SK-N-SH treated with all-trans-retinoic acid at 6 μM for 48 hours (cell line): ENCODE results near the gene DENND1A.

Source experiments
- ATAC-seq: fragments of 200-7000 bp; cut with Tn5 transposase; 3 replicates; pipeline ENCODE4 v1.9.1; 2020; ENCODE audit warnings: mild to moderate bottlenecking, moderate library complexity
- ARNTL ChIP-seq: fragments of 450-650 bp; formaldehyde crosslinking; IDR thresholded peaks from 2 replicates; pipeline ENCODE4 v1.5.0; 2020; ENCODE audit warnings: low read depth, mild to moderate bottlenecking, moderate library complexity, borderline replicate concordance
- BACH2 ChIP-seq: fragments of 250-450 bp; sonication (Bioruptor Pico); IDR thresholded peaks from 2 replicates; pipeline ENCODE4 v1.9.0; 2021; ENCODE audit warnings: mild to moderate bottlenecking, borderline replicate concordance
- CSDC2 ChIP-seq: fragments of 250-450 bp; sonication (Bioruptor Pico); IDR thresholded peaks from 2 replicates; pipeline ENCODE4 v1.5.0; 2020; ENCODE audit warnings: mild to moderate bottlenecking, moderate library complexity
- ESRRG ChIP-seq: fragments of 250-450 bp; sonication (Bioruptor Pico); IDR thresholded peaks from 2 replicates; pipeline ENCODE4 v1.6.1; 2021; ENCODE audit warnings: mild to moderate bottlenecking
- GLIS3 ChIP-seq: fragments of 250-450 bp; sonication (Bioruptor Pico); IDR thresholded peaks from 2 replicates; pipeline ENCODE4 v1.5.0; 2020; ENCODE audit warnings: mild to moderate bottlenecking, moderate library complexity
- ISL1 ChIP-seq: fragments of 250-450 bp; sonication (Bioruptor Pico); IDR thresholded peaks from 2 replicates; pipeline ENCODE4 v2.1.2; 2022; ENCODE audit warnings: mild to moderate bottlenecking, moderate library complexity
- OSR1 ChIP-seq: fragments of 250-450 bp; sonication (Bioruptor Pico); IDR thresholded peaks from 2 replicates; pipeline ENCODE4 v1.8.0; 2022; ENCODE audit warnings: moderate library complexity, mild to moderate bottlenecking, inconsistent platforms
- RARB ChIP-seq: fragments of 250-450 bp; sonication (Bioruptor Pico); IDR thresholded peaks from 2 replicates; pipeline ENCODE4 v1.8.0; 2021; ENCODE audit warnings: mild to moderate bottlenecking, moderate library complexity
- TCF4 ChIP-seq: fragments of 250-450 bp; sonication (Bioruptor Pico); IDR thresholded peaks from 2 replicates; pipeline ENCODE4 v1.8.0; 2021; ENCODE audit warnings: mild to moderate bottlenecking, moderate library complexity, borderline replicate concordance
- TOX ChIP-seq: fragments of 250-450 bp; sonication (Bioruptor Pico); IDR thresholded peaks from 2 replicates; pipeline ENCODE4 v1.8.0; 2021; ENCODE audit warnings: mild to moderate bottlenecking, moderate library complexity, borderline replicate concordance
- ZFP3 ChIP-seq: fragments of 250-450 bp; sonication (Bioruptor Pico); IDR thresholded peaks from 2 replicates; pipeline ENCODE4 v1.5.0; 2020; ENCODE audit warnings: mild to moderate bottlenecking, moderate library complexity
- ZFP30 ChIP-seq: fragments of 450-650 bp; formaldehyde crosslinking; IDR thresholded peaks from 2 replicates; pipeline ENCODE4 v1.5.0; 2022; ENCODE audit warnings: mild to moderate bottlenecking, moderate library complexity
- ZNF565 ChIP-seq: fragments of 450-650 bp; formaldehyde crosslinking; conservative IDR thresholded peaks from 2 replicates; pipeline ENCODE4 v1.5.0; 2020; ENCODE audit warnings: low read depth, mild to moderate bottlenecking, moderate library complexity
- ZNF70 ChIP-seq: fragments of 450-650 bp; formaldehyde crosslinking; IDR thresholded peaks from 2 replicates; pipeline ENCODE4 v1.5.0; 2020; ENCODE audit warnings: mild to moderate bottlenecking, moderate library complexity
- ZNF8 ChIP-seq: fragments of 450-650 bp; formaldehyde crosslinking; IDR thresholded peaks from 2 replicates; pipeline ENCODE4 v1.5.0; 2020; ENCODE audit warnings: mild to moderate bottlenecking, moderate library complexity
- TF ChIP-seq, protein P1 (sequence below): fragments of 250-450 bp; sonication (Bioruptor Pico); IDR thresholded peaks from 2 replicates; pipeline ENCODE4 v1.5.1; 2021; ENCODE audit warnings: mild to moderate bottlenecking, moderate library complexity
- TF ChIP-seq, protein P2 (sequence below): fragments of 250-450 bp; sonication (Bioruptor Pico); IDR thresholded peaks from 2 replicates; pipeline ENCODE4 v1.8.0; 2020; ENCODE audit warnings: mild to moderate bottlenecking, moderate library complexity, borderline replicate concordance
- TF ChIP-seq, protein P3 (sequence below): fragments of 250-450 bp; sonication (Bioruptor Pico); IDR thresholded peaks from 2 replicates; pipeline ENCODE4 v1.8.0; 2021; ENCODE audit warnings: low read depth, mild to moderate bottlenecking, moderate library complexity, borderline replicate concordance
- TF ChIP-seq, protein P4 (sequence below): fragments of 250-450 bp; sonication (Bioruptor Pico); IDR thresholded peaks from 2 replicates; pipeline ENCODE4 v1.5.0; 2020; ENCODE audit warnings: mild to moderate bottlenecking, moderate library complexity

The DENND1A gene

DNA sequence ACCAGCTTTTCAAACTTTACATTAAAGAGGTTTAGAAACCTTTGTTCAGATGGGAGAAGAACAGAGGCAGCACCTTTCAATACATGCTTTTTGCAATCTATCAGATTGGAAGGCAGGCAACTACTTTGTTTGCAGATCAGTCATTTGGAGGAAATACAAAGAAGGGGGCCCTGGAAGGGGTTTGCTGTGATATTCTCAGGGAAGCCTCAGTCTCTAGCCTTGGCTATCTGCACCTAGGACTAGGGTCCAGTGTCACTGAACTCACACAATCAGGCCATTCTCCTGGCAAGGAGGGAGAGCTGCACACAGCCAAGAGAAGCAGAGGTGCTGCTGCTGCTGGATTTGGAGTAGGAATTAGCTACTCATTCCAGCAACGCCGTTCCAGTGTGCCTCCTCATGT lies 494.5 kb downstream of the DENND1A start:
- no peak for ATAC-seq
- TF ChIP-seq, protein P1, sequence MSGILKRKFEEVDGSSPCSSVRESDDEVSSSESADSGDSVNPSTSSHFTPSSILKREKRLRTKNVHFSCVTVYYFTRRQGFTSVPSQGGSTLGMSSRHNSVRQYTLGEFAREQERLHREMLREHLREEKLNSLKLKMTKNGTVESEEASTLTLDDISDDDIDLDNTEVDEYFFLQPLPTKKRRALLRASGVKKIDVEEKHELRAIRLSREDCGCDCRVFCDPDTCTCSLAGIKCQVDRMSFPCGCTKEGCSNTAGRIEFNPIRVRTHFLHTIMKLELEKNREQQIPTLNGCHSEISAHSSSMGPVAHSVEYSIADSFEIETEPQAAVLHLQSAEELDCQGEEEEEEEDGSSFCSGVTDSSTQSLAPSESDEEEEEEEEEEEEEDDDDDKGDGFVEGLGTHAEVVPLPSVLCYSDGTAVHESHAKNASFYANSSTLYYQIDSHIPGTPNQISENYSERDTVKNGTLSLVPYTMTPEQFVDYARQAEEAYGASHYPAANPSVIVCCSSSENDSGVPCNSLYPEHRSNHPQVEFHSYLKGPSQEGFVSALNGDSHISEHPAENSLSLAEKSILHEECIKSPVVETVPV (CRISPR knock-in tag), result no peak
- TF ChIP-seq OSR1 (CRISPR knock-in tag) (no peak), GLIS3 (CRISPR knock-in tag) (no peak), RARB (CRISPR knock-in tag) (no peak), ISL1 (CRISPR knock-in tag) (no peak), ARNTL (no peak), ZFP30 (CRISPR knock-in tag) (no peak), ESRRG (CRISPR knock-in tag) (no peak), BACH2 (CRISPR knock-in tag) (no peak), CSDC2 (no peak)
- TF ChIP-seq, protein P2, sequence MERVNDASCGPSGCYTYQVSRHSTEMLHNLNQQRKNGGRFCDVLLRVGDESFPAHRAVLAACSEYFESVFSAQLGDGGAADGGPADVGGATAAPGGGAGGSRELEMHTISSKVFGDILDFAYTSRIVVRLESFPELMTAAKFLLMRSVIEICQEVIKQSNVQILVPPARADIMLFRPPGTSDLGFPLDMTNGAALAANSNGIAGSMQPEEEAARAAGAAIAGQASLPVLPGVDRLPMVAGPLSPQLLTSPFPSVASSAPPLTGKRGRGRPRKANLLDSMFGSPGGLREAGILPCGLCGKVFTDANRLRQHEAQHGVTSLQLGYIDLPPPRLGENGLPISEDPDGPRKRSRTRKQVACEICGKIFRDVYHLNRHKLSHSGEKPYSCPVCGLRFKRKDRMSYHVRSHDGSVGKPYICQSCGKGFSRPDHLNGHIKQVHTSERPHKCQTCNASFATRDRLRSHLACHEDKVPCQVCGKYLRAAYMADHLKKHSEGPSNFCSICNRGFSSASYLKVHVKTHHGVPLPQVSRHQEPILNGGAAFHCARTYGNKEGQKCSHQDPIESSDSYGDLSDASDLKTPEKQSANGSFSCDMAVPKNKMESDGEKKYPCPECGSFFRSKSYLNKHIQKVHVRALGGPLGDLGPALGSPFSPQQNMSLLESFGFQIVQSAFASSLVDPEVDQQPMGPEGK (CRISPR knock-in tag), result no peak
- TF ChIP-seq, protein P3, sequence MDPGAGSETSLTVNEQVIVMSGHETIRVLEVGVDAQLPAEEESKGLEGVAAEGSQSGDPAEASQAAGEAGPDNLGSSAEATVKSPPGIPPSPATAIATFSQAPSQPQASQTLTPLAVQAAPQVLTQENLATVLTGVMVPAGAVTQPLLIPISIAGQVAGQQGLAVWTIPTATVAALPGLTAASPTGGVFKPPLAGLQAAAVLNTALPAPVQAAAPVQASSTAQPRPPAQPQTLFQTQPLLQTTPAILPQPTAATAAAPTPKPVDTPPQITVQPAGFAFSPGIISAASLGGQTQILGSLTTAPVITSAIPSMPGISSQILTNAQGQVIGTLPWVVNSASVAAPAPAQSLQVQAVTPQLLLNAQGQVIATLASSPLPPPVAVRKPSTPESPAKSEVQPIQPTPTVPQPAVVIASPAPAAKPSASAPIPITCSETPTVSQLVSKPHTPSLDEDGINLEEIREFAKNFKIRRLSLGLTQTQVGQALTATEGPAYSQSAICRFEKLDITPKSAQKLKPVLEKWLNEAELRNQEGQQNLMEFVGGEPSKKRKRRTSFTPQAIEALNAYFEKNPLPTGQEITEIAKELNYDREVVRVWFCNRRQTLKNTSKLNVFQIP (CRISPR knock-in tag), result no peak

DNA sequence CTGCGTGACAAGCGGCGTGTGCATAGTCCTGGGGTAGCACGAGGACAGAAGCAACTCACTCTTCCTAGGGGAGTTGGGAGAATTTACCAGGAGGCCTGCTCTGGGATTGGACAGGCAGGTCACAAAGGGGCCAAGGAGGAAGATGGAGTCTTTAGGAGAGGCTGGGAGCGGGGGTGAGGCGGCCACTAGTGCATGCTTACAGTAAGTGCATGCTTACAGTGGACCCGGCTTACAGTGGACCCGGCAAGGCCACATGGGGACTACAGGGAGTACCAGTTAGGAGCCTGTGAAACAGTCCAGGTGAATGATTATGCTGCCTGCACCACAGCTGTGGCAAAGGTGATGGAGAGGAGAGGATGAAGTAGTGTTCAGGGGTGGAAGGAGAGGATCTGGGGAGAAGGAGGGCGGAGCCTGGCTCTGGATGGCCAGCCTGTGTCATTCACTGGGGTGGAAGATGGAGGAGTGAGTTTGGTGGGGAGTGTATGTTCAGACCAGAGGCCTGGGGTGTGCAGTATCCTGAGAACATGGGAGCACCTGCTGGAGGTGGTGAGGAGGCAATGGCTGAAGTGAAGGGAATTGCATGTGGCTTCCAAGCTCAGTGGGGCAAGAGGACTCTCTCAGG lies 495.2 kb downstream of the DENND1A start:
- peak; percentile 81 for ATAC-seq
- TF ChIP-seq GLIS3 (CRISPR knock-in tag) (no peak), ZNF70 (CRISPR knock-in tag) (no peak), ZFP30 (CRISPR knock-in tag) (no peak), ZFP3 (CRISPR knock-in tag) (no peak), ZNF565 (CRISPR knock-in tag) (no peak), CSDC2 (no peak), TOX (CRISPR knock-in tag) (no peak), OSR1 (CRISPR knock-in tag) (no peak), TCF4 (CRISPR knock-in tag) (no peak), ISL1 (CRISPR knock-in tag) (no peak), BACH2 (CRISPR knock-in tag) (no peak), ARNTL (no peak)
- TF ChIP-seq, protein P2 (CRISPR knock-in tag), result no peak

DNA sequence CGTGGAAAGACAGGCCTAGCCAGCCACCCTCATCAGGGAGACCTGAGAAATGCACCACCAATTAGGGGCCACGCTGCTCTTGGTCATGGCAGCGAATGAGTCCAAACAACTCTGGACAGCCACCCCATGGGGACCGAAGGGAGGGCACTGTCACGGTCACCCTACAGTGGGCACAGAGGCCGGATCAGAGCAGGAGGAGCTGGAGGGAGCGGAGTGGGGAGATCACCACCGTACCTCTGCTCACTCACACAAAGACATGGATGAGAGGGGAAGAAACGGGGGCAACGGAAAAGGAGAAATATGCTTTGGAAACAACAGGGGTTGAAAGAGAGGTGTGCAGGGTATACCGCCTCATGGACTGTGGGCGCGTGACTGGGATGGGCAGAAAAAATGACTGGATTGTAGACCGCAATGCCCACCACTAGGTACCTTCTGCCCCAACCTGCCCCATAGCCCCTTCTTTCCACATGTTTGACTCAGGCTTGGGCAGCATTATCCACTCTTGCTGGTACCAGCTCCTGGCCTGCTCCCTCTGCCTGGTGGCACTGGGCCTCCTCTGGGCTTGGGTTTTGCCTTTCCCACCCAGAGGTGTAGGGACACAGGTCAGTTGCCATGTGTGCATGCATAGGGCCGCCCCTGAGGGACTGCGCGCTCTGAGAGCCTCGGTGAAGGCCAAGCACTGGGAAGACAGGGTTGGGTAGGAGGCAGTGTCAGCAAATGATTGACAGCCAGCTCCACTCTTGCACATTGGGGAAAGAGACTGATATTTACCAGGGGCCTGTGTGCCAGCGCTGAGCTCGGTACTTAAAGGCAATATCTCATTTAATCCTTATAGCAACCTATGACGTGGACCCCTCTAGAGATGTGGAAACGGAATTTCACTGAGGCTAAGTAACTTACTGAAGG lies 497.3 kb downstream of the DENND1A start:
- TF ChIP-seq, protein P2 (CRISPR knock-in tag), result no peak
- TF ChIP-seq, protein P1 (CRISPR knock-in tag), result no peak
- TF ChIP-seq ZNF8 (CRISPR knock-in tag) (no peak), ISL1 (CRISPR knock-in tag) (no peak), ARNTL (no peak), TCF4 (CRISPR knock-in tag) (no peak), CSDC2 (no peak), GLIS3 (CRISPR knock-in tag) (no peak)
- TF ChIP-seq, protein P4, sequence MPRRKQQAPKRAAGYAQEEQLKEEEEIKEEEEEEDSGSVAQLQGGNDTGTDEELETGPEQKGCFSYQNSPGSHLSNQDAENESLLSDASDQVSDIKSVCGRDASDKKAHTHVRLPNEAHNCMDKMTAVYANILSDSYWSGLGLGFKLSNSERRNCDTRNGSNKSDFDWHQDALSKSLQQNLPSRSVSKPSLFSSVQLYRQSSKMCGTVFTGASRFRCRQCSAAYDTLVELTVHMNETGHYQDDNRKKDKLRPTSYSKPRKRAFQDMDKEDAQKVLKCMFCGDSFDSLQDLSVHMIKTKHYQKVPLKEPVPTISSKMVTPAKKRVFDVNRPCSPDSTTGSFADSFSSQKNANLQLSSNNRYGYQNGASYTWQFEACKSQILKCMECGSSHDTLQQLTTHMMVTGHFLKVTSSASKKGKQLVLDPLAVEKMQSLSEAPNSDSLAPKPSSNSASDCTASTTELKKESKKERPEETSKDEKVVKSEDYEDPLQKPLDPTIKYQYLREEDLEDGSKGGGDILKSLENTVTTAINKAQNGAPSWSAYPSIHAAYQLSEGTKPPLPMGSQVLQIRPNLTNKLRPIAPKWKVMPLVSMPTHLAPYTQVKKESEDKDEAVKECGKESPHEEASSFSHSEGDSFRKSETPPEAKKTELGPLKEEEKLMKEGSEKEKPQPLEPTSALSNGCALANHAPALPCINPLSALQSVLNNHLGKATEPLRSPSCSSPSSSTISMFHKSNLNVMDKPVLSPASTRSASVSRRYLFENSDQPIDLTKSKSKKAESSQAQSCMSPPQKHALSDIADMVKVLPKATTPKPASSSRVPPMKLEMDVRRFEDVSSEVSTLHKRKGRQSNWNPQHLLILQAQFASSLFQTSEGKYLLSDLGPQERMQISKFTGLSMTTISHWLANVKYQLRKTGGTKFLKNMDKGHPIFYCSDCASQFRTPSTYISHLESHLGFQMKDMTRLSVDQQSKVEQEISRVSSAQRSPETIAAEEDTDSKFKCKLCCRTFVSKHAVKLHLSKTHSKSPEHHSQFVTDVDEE (CRISPR knock-in tag), result no peak
- ATAC-seq, result no peak
